Measurements from ENCODE around the gene THSD7A. TPM values are rescaled to one million over a fixed set of nuclear protein-coding genes. Genes with fewer than 3 reads are reported as not detected.

THSD7A gene
- total and polyA plus RNA-seq, 2 of the 8 experiments (the other 6 are each of a cell fraction or from before 2014, with no cell fraction given) = 0.44 to 1.2 TPM

GRCh38 chr7:11881680-11882079 lies 49.7 kb upstream of the THSD7A start:
- TF ChIP-seq RFX5 (IDR thresholded peaks at IDR 0.05; ENCODE audit: borderline replicate concordance, low read depth, low read length) = no peak
- no peak for TF ChIP-seq HDAC2 (IDR thresholded peaks at IDR 0.05; ENCODE audit: borderline replicate concordance in 1 of 2, low read depth in 2 of 2, low read length in 2 of 2)
- no peak for TF ChIP-seq CREB1 (IDR thresholded peaks at IDR 0.05)
- no peak overlapping the region for H2AFZ ChIP-seq (ENCODE audit: low read length)
- DNase-seq (ENCODE audit: low read depth in 1 of 2, low spot score in 2 of 2) (no peak), FAIRE-seq (no peak)
- H2BK12ac ChIP-seq (ENCODE audit: low read depth, low read length) = no peak overlapping the region
- H4K91ac ChIP-seq (replicated peaks; ENCODE audit: insufficient read length, low read length) = no peak overlapping the region
- H4K5ac ChIP-seq (ENCODE audit: insufficient read length, low read depth, low read length) = no peak overlapping the region
- H3K27me3 ChIP-seq (replicated peaks in 1 of 4; ENCODE audit: control insufficient read depth in 3 of 4, extremely low read depth in 1 of 4, insufficient read depth in 3 of 4, low read length in 3 of 4) = peaks cover 0 to 1% (median 0%) of the 10 kb centered on the region in 4 experiments; a peak in 1 of 7 replicates
- H2AK5ac ChIP-seq (ENCODE audit: low read depth, low read length) = no peak overlapping the region
- no peak overlapping the region for H3K4ac ChIP-seq (replicated peaks; ENCODE audit: insufficient read length, low read depth, low read length)
- H3K36me3 ChIP-seq (ENCODE audit: control insufficient read depth in 2 of 4, insufficient read depth in 4 of 4, low read length in 3 of 4) = no peaks in the 10 kb centered on the region; a peak in 1 of 8 replicates
- no peak overlapping the region for H3K4me3 ChIP-seq (ENCODE audit: extremely low read depth in 1 of 4, insufficient read depth in 2 of 4, low read depth in 3 of 4, low read length in 4 of 4)
- POLR2A ChIA-PET (ENCODE audit: partially characterized antibody) = no interaction called here
- H2BK15ac ChIP-seq (ENCODE audit: low read length) = no peak overlapping the region
- no peak overlapping the region for H2BK120ac ChIP-seq (replicated peaks; ENCODE audit: low read depth, low read length)
- H2BK20ac ChIP-seq (ENCODE audit: low read length) = no peak overlapping the region
- CTCF ChIA-PET (ENCODE audit: partially characterized antibody) = interaction anchor here (0.7 kb wide), 1 partner anchor 10 kb away, joined by 3 read pairs; no protein-coding TSS in a partner anchor
- H3K9ac ChIP-seq (replicated peaks in 1 of 4; ENCODE audit: extremely low read depth in 1 of 4, low read depth in 3 of 4, low read length in 3 of 4) = no peak overlapping the region
- no peaks in the 10 kb centered on the region for H3K79me1 ChIP-seq (ENCODE audit: low read depth, low read length)
- no peak overlapping the region for H3K18ac ChIP-seq (ENCODE audit: extremely low read depth, low read length)
- no peaks in the 10 kb centered on the region for H3K79me2 ChIP-seq (ENCODE audit: control insufficient read depth in 1 of 2, insufficient read depth in 2 of 2, low read length in 2 of 2)
- no peaks in the 10 kb centered on the region for H4K20me1 ChIP-seq (replicated peaks in 1 of 2; ENCODE audit: control insufficient read depth in 1 of 2, insufficient read depth in 2 of 2, low read length in 2 of 2)
- H3K9me3 ChIP-seq (ENCODE audit: insufficient read depth in 2 of 2, low read depth in 1 of 2, low read length in 1 of 2) = no peaks in the 10 kb centered on the region
- no peaks in the 10 kb centered on the region for H3K23me2 ChIP-seq (ENCODE audit: low read depth, low read length)
- 91% methylated on average over 5 of the region's 5 CpGs; no CpG with 5 or more reads in 1 of the 2 experiments for WGBS, 2 experiments (ENCODE audit: extremely low coverage in 1 of 2, insufficient coverage in 1 of 2, insufficient read length in 1 of 2, insufficient replicate concordance in 2 of 2, low coverage in 1 of 2, low lambda C conversion rate in 2 of 2, missing lambda C conversion rate in 1 of 2)
- no peak overlapping the region for H3K23ac ChIP-seq (ENCODE audit: insufficient read length)
- H2BK5ac ChIP-seq (ENCODE audit: low read depth, low read length) = no peak overlapping the region
- H3K4me1 ChIP-seq (replicated peaks in 1 of 4; ENCODE audit: control insufficient read depth in 3 of 4, insufficient read depth in 4 of 4, low read length in 3 of 4) = no peaks in the 10 kb centered on the region
- H4K8ac ChIP-seq (ENCODE audit: extremely low read depth, insufficient read depth, low read length) = no peak overlapping the region
- H3K4me2 ChIP-seq (ENCODE audit: insufficient read depth in 1 of 2, low read depth in 2 of 2, low read length in 2 of 2) = no peak overlapping the region
- no peak overlapping the region for H3K27ac ChIP-seq (ENCODE audit: low read depth, low read length)
- no peak overlapping the region for H3K56ac ChIP-seq (replicated peaks; ENCODE audit: insufficient read length, low read depth, low read length)
- H3K14ac ChIP-seq (ENCODE audit: insufficient read length) = no peak overlapping the region

Data from H1 (cell line).